Activated CD8-positive, alpha-beta T cell treated with anti-CD3 and anti-CD28 coated beads, Interleukin-2, amount 10 ng/mL, durations not matched to agents 7 days and 5 days (primary cell): Measurements from ENCODE around the gene PFKP. TPM values are rescaled to one million over a fixed set of nuclear protein-coding genes. Genes with fewer than 3 reads are reported as not detected.

Experiments used
- ATAC-seq: fragments of 150-1000 bp; cut with Tn5 transposase; one replicate; pipeline ENCODE4 v1.10.0; 2021; ENCODE audit warnings: moderate library complexity
- CTCF ChIA-PET: fragments of 350-600 bp; sonication (Branson Sonifier 250); formaldehyde crosslinking; loops from one replicate; lab custom pipeline; 2021; ENCODE audit warnings: antibody characterized with exemption; lab: Charles Lee
- POLR2A ChIA-PET: fragments of 350-600 bp; sonication (Branson Sonifier 250); formaldehyde crosslinking; loops from one replicate; lab custom pipeline; 2021; ENCODE audit warnings: antibody characterized with exemption; lab: Charles Lee
- DNase-seq: peaks from one replicate; pipeline ENCODE4 v3.0.0-alpha.2; 2020
- H3K27ac Mint-ChIP-seq: one replicate; pipeline ENCODE4 v1.8.0; 2021; ENCODE audit warnings: mild to moderate bottlenecking, mixed read lengths
- H3K27me3 Mint-ChIP-seq: one replicate; pipeline ENCODE4 v1.8.0; 2021; ENCODE audit warnings: low read depth, mixed read lengths
- H3K36me3 Mint-ChIP-seq: one replicate; pipeline ENCODE4 v1.8.0; 2021; ENCODE audit warnings: low read depth, mixed read lengths
- H3K4me1 Mint-ChIP-seq: one replicate; pipeline ENCODE4 v1.8.0; 2021; ENCODE audit warnings: low read depth, mixed read lengths
- H3K4me3 Mint-ChIP-seq: one replicate; pipeline ENCODE4 v1.8.0; 2021; ENCODE audit warnings: mild to moderate bottlenecking, mixed read lengths
- H3K9me3 Mint-ChIP-seq: one replicate; pipeline ENCODE4 v1.8.0; 2022; ENCODE audit warnings: mixed read lengths; ENCODE audit not compliant: insufficient read depth
- total RNA-seq, 2 experiments: library from RNA; stranded (reverse); gene quantifications; one replicate each; pipeline ENCODE4 v1.2.3, GENCODE V29; 2021

The PFKP gene
- 100 to 1,000 TPM; 220 to 233 TPM for total RNA-seq

DNA sequence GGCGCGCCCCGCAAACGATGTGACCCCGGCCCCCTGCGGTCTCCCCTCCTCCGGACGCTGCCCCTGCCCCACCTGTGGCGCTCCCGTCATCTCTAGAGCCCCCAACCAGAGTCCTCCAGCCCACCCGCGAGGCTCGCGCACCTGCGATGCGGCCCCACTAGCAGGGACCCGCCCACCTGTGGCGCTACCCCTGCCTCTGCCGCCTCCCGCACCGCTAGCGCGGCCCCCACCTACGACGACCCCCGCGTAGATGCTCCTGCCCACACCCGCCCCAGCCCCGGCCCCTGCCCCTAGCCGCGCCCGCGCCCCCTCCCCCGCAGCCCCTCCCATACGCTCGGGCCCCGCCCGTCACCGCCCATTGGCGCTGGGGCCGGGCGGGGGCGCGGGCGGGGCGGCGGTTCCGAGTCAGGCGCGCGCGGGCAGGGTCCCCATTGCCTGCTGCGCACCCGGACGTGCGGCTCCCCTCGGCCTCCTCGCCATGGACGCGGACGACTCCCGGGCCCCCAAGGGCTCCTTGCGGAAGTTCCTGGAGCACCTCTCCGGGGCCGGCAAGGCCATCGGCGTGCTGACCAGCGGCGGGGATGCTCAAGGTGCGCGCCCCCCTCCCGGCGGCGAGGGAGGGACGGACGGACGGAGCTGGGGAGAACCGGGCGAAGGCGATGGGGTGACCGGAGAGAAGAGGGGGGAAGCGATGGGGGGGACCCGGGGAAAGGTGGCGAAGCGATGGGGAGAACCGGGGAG is at the start of gene PFKP:
Gene PFKP, plus strand, starts transcription at position 431 of the 741 bp plus-strand sequence. Its CDS starts 48 bp downstream, at position 479.
- Mint-ChIP-seq H3K27me3 (peaks cover 9% of the 10 kb centered on the region), H3K9me3 (no peaks in the 10 kb centered on the region), H3K27ac (peak within 1 kb of the TSS; percentile 90), H3K4me1 (peaks cover 31% of the 10 kb centered on the region), H3K4me3 (peak within 1 kb of the TSS; percentile 91), H3K36me3 (peaks cover 30% of the 10 kb centered on the region)
- peak; percentile 69 for DNase-seq
- ChIA-PET POLR2A (no interaction called here), CTCF (interaction anchor here (1.4 kb wide), 1 partner anchor 23 kb away, joined by 5 read pairs; no protein-coding TSS in a partner anchor)
- peak; percentile 64 for ATAC-seq

DNA sequence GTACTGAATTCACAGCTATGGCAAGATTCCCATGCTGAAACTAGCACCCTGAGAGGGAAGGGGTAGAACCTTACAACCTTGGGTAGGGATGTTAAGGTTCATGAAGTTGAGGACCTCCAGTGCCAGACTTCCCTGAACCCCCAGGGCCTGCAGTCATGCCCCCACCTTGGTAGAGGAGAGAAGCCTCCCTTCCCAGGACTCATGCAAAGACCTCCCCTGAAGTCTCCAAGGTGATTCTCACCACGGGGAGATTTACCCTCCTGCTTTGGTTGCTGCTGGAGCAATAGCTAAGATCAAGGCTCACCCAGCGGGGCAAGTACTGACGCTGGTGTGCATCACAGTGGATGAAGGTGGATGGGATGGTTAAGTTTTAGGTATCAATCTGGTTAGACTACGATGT is 49.1 kb upstream of the PFKP start:
- Mint-ChIP-seq H3K9me3 (no peaks in the 10 kb centered on the region), H3K27ac (no peak overlapping the region), H3K36me3 (no peaks in the 10 kb centered on the region), H3K4me1 (no peaks in the 10 kb centered on the region), H3K27me3 (peaks cover 10% of the 10 kb centered on the region), H3K4me3 (no peak overlapping the region)
- ATAC-seq (no peak), DNase-seq (no peak)
- CTCF ChIA-PET: no interaction called here
- POLR2A ChIA-PET: no interaction called here

DNA sequence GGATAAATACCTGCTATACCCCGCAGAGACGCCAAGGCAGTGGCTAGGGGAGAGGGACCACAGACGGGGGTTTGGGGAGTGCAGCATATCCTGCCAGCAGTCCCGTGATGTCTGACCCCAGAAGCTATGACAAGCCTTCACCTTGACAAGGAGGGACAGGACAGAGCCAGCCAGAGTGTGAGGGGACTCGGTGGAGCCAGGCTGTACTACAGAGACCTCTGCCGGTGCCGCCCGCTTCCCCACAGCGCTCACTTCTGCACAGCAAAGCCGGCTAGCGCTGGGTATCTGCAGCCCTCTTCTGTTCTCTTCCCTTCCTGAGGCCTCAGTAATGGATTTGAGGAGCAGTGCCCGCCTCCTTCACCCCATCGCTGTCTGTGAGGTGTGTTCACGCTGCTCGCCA is 47.0 kb upstream of the PFKP start:
- ChIA-PET POLR2A (no interaction called here), CTCF (no interaction called here)
- Mint-ChIP-seq H3K36me3 (no peaks in the 10 kb centered on the region), H3K4me1 (no peaks in the 10 kb centered on the region), H3K4me3 (no peak overlapping the region), H3K9me3 (no peaks in the 10 kb centered on the region), H3K27me3 (peaks cover 7% of the 10 kb centered on the region), H3K27ac (no peak overlapping the region)
- ATAC-seq (no peak), DNase-seq (no peak)

DNA sequence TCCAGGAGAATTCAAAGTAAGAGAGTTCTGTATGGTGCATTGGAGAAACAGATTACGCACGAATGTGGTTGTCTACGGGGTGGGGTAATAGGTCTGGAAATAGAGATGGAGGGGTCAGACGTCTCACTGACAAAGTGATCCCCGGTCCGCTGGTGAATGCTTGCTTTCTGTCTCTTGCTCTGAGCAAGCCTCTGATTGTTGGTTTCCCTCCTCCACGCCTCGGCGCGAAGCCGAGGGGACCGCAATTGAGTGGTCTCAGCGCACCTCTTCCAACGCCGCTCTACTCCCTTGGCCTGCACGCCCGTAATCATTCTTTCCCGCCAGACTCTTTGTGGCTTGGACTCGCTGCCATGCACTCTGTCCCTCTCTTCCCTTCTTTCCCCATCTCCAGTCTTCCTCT is 46.5 kb upstream of the PFKP start:
- H3K4me3 Mint-ChIP-seq: no peak overlapping the region
- ATAC-seq (no peak), DNase-seq (no peak)
- peaks cover 7% of the 10 kb centered on the region for H3K27me3 Mint-ChIP-seq
- no peaks in the 10 kb centered on the region for H3K4me1 Mint-ChIP-seq
- CTCF ChIA-PET: no interaction called here
- POLR2A ChIA-PET: no interaction called here
- H3K36me3 Mint-ChIP-seq: no peaks in the 10 kb centered on the region
- no peak overlapping the region for H3K27ac Mint-ChIP-seq
- no peaks in the 10 kb centered on the region for H3K9me3 Mint-ChIP-seq

DNA sequence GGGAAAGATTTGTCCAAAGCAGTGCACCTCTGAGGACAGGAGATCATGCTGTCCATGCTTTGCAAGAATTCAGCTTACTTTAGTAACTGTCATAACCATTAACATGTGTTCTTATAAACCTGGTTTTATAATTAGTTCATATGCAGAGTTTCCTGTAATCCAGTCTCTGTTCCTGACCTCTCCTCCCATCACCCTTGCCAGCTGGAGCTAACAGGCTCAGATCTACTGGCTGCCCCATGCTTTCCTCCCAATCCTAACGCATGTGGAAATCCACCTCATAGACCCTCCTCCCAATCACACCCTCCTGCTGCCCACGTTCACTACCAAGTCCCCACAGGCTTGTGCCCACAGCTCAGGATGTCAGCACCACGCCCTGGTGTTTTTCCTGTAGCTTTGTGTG is 45.3 kb upstream of the PFKP start:
- no peak overlapping the region for H3K27ac Mint-ChIP-seq
- H3K4me1 Mint-ChIP-seq: no peaks in the 10 kb centered on the region
- DNase-seq (no peak), ATAC-seq (no peak)
- no peak overlapping the region for H3K4me3 Mint-ChIP-seq
- H3K27me3 Mint-ChIP-seq: peaks cover 8% of the 10 kb centered on the region
- CTCF ChIA-PET: interaction anchor here (0.9 kb wide), 1 partner anchor 21 kb away, joined by 4 read pairs; no protein-coding TSS in a partner anchor
- POLR2A ChIA-PET: no interaction called here
- H3K36me3 Mint-ChIP-seq: no peaks in the 10 kb centered on the region
- H3K9me3 Mint-ChIP-seq: no peaks in the 10 kb centered on the region

DNA sequence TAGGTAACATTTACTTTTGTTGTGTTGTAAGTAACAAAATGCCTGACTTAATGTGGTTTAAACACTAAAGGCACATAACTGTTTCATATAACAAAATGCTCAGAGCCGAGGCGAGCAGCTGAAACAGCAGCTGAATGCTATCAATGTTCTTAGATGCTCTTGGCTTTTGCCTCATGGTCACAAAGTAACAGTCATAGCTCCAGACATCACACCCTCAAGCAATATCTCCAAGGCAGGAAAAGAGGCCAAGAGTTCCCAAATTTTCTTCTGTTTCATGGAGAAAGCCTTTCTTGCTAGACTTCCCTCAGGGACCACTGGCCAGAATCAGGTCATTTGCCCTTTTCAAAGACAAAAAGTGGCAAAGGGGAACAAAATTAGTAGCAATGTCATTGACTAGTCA is 43.5 kb upstream of the PFKP start:
- CTCF ChIA-PET: no interaction called here
- ATAC-seq: no peak
- H3K27me3 Mint-ChIP-seq: peaks cover 13% of the 10 kb centered on the region
- no peaks in the 10 kb centered on the region for H3K36me3 Mint-ChIP-seq
- no peaks in the 10 kb centered on the region for H3K4me1 Mint-ChIP-seq
- no peaks in the 10 kb centered on the region for H3K9me3 Mint-ChIP-seq
- POLR2A ChIA-PET: no interaction called here
- DNase-seq: no peak
- no peak overlapping the region for H3K27ac Mint-ChIP-seq
- H3K4me3 Mint-ChIP-seq: no peak overlapping the region

DNA sequence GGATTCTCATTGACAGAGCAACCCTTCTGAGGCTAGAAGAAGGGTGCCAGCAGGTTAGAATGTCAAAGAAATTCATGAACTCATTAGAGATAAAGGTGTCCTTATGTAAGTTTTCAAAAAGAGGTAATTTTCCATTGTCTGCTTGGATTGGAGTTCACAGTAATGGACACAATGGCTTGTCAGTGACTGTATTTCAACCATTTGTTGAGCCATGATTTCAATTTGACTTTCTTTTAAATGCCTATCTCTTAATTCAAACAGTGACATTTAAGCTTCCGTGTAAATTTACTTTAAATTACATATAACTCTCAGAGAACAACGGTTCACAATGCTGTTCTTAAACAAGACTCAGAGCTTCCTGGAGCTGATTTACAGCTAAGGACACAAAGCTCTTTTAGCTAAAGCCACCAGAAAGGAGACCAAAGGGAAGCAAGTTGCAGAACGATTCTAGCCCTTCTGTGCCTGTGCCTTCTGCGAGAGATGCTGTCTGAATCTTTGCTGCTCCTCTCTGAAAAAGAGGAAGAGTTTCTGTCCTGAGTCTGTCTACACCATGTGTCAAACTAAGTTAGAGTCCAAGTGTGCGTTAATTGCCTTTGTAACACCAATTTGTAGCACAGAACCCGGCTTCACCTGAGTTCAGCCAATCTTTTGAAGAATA is 42.2 kb upstream of the PFKP start:
- Mint-ChIP-seq H3K36me3 (no peaks in the 10 kb centered on the region), H3K4me1 (no peaks in the 10 kb centered on the region), H3K9me3 (no peaks in the 10 kb centered on the region), H3K4me3 (no peak overlapping the region), H3K27me3 (peaks cover 17% of the 10 kb centered on the region), H3K27ac (no peak overlapping the region)
- ChIA-PET POLR2A (no interaction called here), CTCF (no interaction called here)
- ATAC-seq (no peak), DNase-seq (no peak)

DNA sequence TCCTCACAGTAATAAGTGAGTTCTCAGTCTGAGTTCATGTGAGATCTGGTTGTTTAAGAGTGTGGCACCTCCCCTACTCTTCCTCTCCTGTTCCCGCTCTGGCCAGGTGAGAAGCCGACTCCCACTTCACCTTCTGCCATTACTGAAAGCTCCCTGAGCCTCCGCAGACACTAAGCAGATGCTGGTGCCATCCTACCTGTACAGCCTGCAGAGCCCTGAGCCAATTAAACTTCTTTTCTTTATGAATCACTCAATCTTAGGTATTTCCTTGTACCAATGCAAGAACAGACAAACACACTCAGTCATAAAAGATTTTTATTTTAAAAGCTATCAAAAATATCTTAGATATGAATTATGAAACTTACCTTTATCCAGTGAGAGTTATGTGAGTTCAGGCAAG is 39.5 kb upstream of the PFKP start:
- Mint-ChIP-seq H3K9me3 (no peaks in the 10 kb centered on the region), H3K27ac (no peak overlapping the region), H3K4me1 (no peaks in the 10 kb centered on the region), H3K36me3 (no peaks in the 10 kb centered on the region), H3K27me3 (peaks cover 19% of the 10 kb centered on the region), H3K4me3 (no peak overlapping the region)
- ATAC-seq: no peak
- ChIA-PET CTCF (no interaction called here), POLR2A (no interaction called here)
- no peak for DNase-seq

DNA sequence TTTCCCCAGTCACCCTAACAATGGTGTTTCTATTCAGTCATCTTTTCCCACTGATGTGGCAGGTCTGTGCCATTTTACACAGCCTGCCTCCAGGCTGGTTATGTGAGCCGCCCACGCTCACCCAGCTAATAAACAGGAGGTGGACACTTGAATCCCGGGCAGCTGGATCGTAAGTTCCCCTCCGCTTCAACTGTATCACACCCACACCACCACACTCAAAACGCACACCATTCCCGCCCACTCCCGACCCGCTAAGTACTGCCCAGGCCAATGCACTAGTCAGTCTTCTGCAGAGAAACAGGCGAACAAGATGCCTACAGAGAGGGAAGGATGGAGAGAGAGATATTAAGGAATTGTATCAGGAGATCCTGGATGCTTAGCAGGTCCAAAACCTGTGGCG is 38.9 kb upstream of the PFKP start:
- DNase-seq (no peak), ATAC-seq (no peak)
- POLR2A ChIA-PET: no interaction called here
- no peak overlapping the region for H3K27ac Mint-ChIP-seq
- no peak overlapping the region for H3K4me3 Mint-ChIP-seq
- H3K4me1 Mint-ChIP-seq: no peaks in the 10 kb centered on the region
- H3K36me3 Mint-ChIP-seq: no peaks in the 10 kb centered on the region
- CTCF ChIA-PET: no interaction called here
- peaks cover 16% of the 10 kb centered on the region for H3K27me3 Mint-ChIP-seq
- H3K9me3 Mint-ChIP-seq: no peaks in the 10 kb centered on the region

DNA sequence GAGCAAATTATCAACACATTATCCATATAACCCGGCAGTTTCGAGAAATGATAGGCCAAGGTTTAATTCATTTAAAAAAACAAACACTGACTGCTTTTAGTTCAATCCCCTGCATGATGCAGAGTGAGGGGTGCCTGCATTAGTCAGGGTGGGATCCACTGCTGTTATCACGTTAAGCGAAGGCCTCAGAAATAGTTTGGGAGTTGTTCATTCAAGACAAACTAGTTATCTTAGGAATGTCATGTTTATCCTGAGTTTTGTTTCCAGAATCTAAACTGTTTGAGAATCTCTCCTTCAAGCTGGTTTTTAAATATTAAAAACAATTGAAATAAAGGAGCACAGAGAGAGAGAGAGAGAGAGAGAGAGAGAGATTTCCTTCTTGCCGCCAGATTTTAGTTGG is 36.6 kb upstream of the PFKP start:
- H3K27ac Mint-ChIP-seq: no peak overlapping the region
- ATAC-seq (no peak), DNase-seq (no peak)
- H3K27me3 Mint-ChIP-seq: peaks cover 20% of the 10 kb centered on the region
- H3K4me1 Mint-ChIP-seq: no peaks in the 10 kb centered on the region
- no peak overlapping the region for H3K4me3 Mint-ChIP-seq
- ChIA-PET CTCF (no interaction called here), POLR2A (no interaction called here)
- no peaks in the 10 kb centered on the region for H3K36me3 Mint-ChIP-seq
- no peaks in the 10 kb centered on the region for H3K9me3 Mint-ChIP-seq

DNA sequence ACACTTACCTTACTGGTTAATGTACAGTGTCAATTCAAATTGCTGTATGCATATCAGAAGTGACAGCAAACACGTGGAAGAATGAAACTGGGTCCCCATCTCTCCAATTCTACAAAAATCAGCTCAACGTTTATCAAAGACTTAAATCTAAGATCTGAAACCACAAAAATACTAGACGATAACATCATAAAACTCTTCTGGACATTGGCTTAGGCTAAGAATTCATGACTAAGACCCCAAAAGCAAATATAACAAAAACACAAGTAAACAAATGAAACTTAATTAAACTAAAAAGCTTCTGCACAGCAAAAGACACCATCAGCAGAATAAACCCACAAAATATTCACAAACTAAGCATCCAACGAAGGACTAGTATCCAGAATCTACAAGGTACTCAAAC is 35.9 kb upstream of the PFKP start:
- Mint-ChIP-seq H3K27ac (no peak overlapping the region), H3K9me3 (no peaks in the 10 kb centered on the region), H3K4me3 (no peak overlapping the region), H3K27me3 (peaks cover 24% of the 10 kb centered on the region), H3K36me3 (no peaks in the 10 kb centered on the region), H3K4me1 (no peaks in the 10 kb centered on the region)
- ATAC-seq (no peak), DNase-seq (no peak)
- ChIA-PET CTCF (no interaction called here), POLR2A (no interaction called here)

DNA sequence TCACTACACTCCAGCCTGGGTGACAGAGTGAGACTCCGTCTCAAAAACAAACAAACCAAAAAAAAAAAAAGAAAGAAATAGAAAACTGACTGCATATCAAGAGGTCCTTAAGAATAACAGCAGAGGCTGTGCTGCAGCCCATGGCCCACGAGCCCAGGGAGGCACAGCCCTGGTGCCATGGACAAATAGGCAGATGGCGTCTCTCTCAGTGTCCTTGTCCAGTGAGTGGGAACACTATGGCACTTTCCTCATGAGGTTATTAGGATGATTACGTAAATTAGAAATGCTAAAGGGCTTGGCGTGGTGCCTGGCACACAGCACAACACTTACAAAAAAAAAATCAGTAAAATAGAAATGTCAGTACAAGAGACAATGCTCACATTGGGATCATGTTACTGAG is 33.4 kb upstream of the PFKP start:
- ChIA-PET CTCF (no interaction called here), POLR2A (no interaction called here)
- no peaks in the 10 kb centered on the region for H3K4me1 Mint-ChIP-seq
- H3K27me3 Mint-ChIP-seq: peaks cover 18% of the 10 kb centered on the region
- H3K4me3 Mint-ChIP-seq: no peak overlapping the region
- H3K36me3 Mint-ChIP-seq: no peaks in the 10 kb centered on the region
- ATAC-seq (no peak), DNase-seq (no peak)
- no peaks in the 10 kb centered on the region for H3K9me3 Mint-ChIP-seq
- no peak overlapping the region for H3K27ac Mint-ChIP-seq
